ENCODE results near the gene PXDN.

GRCh38 chr2:1620081-1620480 is 124.2 kb downstream of the PXDN start:
- TF ChIP-seq ZNF112 (tag by site-specific recombination; IDR thresholded peaks at IDR 0.05) (no peak), CTCF (tag by site-specific recombination; IDR thresholded peaks at IDR 0.05) (no peak), PBX3 (CRISPR knock-in tag; IDR thresholded peaks at IDR 0.05) (no peak), ZNF529 (tag by site-specific recombination; IDR thresholded peaks at IDR 0.05; ENCODE audit: insufficient replicate concordance) (no peak), ZNF416 (tag by site-specific recombination; IDR thresholded peaks at IDR 0.05) (no peak), REST (tag by site-specific recombination; IDR thresholded peaks at IDR 0.05) (no peak)

Measured in HEK293 (cell line).